Testis (tissue), 2 donors: ENCODE results near the gene FBH1.

Experiments
- POLR2A ChIP-seq: fragments of 450-650 bp; IDR thresholded peaks from one replicate; pipeline ENCODE4 v1.6.1; 2017; ENCODE audit warnings: antibody characterized with exemption, mild to moderate bottlenecking, moderate library complexity
- TF ChIP-seq, protein P1 (sequence below), 3 experiments: fragments of 450-650 bp in 2 of 3; fragments of 200-600 bp in 1 of 3; sonication (generic) in 1 of 3; IDR thresholded peaks; one replicate each; pipeline ENCODE4 v1.5.1; 2016 to 2019; ENCODE audit warnings: antibody characterized with exemption in 3 of 3, mild to moderate bottlenecking in 2 of 3, moderate library complexity in 1 of 3

- TF ChIP-seq, protein P1, sequence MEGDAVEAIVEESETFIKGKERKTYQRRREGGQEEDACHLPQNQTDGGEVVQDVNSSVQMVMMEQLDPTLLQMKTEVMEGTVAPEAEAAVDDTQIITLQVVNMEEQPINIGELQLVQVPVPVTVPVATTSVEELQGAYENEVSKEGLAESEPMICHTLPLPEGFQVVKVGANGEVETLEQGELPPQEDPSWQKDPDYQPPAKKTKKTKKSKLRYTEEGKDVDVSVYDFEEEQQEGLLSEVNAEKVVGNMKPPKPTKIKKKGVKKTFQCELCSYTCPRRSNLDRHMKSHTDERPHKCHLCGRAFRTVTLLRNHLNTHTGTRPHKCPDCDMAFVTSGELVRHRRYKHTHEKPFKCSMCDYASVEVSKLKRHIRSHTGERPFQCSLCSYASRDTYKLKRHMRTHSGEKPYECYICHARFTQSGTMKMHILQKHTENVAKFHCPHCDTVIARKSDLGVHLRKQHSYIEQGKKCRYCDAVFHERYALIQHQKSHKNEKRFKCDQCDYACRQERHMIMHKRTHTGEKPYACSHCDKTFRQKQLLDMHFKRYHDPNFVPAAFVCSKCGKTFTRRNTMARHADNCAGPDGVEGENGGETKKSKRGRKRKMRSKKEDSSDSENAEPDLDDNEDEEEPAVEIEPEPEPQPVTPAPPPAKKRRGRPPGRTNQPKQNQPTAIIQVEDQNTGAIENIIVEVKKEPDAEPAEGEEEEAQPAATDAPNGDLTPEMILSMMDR (IDR thresholded peaks at IDR 0.05), result no peak
- TF ChIP-seq POLR2A, result no peak
Measured at GRCh38 chr10:5902511-5903274, 12.7 kb downstream of the FBH1 start.
